ENCODE data around the gene UHRF1. TPM values are rescaled to one million over a fixed set of nuclear protein-coding genes. Genes with fewer than 3 reads are reported as not detected.
"Not testable (repeated sequence)": the region's sequence is repeated elsewhere in the genome, so short reads cannot be mapped to it uniquely, and the experiment has no call there.

UHRF1 gene
- total RNA-seq, 1 donor from 2014 or later: 1.9 TPM

- not testable (repeated sequence) for DNase-seq (ENCODE audit: low spot score)
These were observed 8.4 kb upstream of the UHRF1 start for GRCh38 chr19:4900879-4901278.

DNA sequence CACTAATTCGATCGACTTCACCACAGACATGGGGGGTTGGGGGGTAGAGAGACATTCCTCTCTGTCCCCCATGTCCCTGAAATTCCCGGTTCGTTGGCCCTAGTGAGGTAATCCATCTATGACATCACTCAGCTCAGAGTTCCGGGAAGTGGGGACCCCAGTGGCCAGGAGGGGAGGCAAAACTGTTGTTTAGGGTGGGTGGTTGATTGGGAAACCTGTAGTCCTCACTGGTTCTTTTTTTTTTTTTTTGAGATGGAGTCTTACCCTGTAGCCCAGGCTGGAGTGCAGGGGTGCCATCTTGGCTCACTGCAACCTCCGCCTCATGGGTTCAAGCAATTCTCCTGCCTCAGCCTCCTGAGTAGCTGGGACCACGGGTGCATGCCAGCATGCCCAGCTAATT, 6.5 kb upstream of the UHRF1 start, which contains the start of gene ARRDC5:
Gene ARRDC5 (minus strand): TSS at position 101 of the 400 bp plus-strand sequence. CDS start 71 bp downstream, at position 30.
- DNase-seq (ENCODE audit: low spot score): no peak

GRCh38 chr19:4904481-4904880, 4.8 kb upstream of the UHRF1 start:
- no peak for DNase-seq (ENCODE audit: low spot score)

DNA sequence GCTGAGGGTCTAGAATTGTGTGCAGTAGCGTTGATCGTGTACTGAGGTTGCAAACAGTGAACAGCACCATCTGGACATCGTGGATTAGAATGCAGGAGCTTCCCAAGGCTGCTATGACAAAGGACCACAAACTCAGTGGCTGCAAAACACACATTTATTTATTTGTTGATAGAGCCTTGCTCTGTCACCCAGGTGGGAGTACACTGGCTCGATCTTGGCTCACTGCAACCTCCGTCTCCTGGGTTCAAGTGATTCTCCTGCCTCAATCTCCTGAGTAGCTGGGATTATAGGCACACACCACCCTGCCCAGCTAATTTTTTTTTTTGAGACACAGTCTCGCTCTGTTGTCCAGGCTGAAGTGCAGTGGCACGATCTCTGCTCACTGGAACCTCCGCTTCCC, 2.3 kb upstream of the UHRF1 start:
- no peak for DNase-seq (ENCODE audit: low spot score)

- DNase-seq (ENCODE audit: low spot score): no peak
These were observed 941 bp upstream of the UHRF1 start for GRCh38 chr19:4908360-4908759.

DNA sequence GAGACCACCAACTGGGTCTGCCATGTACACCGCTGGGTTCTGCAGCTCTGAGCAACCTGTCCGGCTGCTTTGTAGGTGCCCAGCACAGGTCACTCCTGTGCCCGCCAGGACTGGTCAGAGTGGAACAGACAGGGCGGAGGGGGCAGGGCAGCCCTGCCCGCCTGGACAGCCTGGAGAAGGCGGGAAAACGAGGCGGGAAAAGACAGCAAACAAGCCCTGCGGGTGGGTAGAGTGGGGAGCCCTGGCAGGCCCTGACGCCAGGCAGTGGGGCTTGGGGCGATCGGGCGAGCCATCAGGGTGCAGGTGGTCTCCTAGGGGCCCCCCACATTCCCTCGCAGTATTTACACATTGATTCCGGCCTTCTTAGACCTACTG, 533 bp upstream of the UHRF1 start:
- no peak for DNase-seq (ENCODE audit: low spot score)

DNA sequence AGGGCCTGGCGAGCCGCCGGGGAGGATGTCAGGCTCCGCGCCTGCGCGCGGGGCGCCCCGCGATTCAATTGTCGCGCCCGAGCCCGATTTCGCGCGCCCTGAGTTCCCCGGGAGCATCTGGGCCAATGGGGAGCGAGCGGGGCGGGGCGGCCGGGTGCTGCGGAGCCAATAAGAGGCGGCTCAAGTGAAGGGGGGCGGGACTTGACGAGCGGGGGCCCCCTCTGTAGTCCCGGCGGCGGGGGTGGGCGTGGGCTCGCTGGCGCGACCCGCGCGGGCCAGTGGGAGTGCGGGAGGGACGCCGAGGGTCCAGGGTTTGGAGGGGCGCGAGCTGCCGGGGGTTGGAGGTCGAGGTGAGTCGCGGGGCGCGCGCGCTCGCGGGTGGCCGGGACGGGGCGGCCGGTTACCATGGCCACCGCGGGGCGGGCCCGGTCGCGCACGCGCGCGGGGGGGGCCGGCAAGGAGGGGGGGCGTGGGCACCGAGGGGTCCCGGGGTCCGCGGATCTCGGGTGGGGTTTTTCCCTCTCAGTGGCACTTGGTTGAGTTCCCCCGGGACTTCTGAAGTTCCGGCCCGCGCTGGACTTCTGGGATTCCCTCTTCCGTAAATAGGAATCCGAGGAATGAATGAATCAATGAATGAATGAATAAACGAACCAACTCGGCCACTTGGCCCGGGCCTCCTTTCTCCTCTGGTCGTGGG, 744 bp downstream of the UHRF1 start:
- DNase-seq (ENCODE audit: low spot score): peak; percentile 89

DNA sequence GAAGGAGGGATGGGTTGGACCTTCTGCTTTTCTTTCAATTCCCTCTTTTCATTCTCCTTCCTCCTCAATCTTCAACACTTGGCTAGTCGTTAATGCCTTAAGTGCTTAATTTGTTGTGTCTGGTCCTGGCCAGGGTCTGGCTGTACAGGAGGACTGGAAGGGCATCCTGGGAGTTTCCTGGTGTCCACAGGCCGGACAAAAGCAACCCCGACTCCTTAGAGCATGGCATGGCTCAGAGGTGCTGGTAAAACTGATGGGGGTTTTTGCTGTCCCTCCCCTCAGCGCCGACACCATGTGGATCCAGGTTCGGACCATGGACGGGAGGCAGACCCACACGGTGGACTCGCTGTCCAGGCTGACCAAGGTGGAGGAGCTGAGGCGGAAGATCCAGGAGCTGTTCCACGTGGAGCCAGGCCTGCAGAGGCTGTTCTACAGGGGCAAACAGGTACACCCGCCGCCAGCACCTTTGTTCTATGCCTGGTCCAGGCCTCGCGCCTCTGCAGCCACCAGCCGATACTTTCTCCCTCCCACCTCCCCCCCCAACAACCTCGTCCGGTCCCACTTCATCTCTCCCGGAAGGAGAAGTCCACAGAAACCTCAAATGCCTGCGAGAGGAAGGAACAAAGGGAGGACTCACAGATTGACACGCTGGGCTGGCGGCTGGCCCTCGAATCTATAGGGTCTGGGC, 1.4 kb downstream of the UHRF1 start:
- no peak for DNase-seq (ENCODE audit: low spot score)

DNA sequence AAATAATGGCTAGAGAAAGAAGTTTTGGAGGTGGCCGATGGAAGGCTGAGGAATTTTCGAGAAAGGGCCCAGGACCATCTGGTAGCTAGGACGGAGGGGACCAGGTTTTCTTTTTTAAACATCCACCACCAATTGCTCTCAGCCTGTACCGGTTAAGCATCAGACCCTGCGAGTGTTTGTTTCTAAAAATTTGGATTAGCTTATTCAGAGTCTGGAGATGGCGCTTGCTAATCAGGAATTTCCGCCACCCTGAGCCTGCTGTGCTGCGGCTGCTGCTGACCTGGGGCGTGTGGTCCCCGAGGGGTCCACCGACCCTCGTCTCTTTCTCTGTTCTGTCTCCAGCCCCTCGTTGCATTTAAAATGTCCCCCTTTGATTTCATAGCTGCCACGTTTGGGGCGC, 2.0 kb downstream of the UHRF1 start:
- no peak for DNase-seq (ENCODE audit: low spot score)

DNA sequence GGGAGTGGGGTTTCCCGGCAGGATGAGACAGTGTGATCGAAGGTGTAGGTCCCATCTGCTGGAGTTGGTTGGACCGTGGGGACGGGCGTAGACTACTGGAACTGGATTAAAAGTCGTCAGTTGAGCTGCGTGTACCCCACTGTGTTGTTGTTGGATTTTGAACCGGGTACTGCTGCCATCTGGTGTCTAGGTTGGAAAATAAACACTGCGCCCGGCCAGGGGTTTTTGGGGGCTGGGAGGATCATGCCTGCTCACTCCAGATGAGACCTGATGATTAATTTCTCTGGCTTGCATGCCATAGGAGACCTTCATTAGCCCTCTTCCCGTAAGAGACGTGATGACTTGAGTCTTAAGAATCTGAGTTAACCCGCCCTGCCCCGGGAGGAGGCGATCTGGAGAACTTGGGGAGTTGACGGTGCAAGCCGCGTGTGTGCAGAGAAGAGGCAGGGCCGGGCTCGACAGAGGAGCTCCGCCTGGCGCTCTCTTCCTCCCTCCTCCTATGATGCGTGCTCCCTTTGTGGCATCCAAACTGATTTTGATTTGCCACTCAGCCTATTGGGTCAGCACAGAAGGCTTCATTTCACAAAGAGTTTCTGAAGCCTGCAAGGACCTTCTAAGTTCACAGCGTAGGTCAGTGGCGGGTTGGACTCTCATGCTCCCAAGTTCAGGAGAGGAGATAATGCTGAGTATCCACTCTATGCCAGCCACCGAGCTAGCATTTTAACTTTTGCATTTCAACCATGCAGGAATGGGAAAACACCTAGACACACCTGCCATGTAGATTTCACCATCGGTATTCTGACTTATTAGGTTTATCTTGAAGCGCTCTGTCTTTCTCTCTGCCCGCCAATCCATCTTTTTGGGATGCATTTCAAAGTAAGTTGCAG, 2.7 kb downstream of the UHRF1 start:
- DNase-seq (ENCODE audit: low spot score): peak; percentile 77

DNA sequence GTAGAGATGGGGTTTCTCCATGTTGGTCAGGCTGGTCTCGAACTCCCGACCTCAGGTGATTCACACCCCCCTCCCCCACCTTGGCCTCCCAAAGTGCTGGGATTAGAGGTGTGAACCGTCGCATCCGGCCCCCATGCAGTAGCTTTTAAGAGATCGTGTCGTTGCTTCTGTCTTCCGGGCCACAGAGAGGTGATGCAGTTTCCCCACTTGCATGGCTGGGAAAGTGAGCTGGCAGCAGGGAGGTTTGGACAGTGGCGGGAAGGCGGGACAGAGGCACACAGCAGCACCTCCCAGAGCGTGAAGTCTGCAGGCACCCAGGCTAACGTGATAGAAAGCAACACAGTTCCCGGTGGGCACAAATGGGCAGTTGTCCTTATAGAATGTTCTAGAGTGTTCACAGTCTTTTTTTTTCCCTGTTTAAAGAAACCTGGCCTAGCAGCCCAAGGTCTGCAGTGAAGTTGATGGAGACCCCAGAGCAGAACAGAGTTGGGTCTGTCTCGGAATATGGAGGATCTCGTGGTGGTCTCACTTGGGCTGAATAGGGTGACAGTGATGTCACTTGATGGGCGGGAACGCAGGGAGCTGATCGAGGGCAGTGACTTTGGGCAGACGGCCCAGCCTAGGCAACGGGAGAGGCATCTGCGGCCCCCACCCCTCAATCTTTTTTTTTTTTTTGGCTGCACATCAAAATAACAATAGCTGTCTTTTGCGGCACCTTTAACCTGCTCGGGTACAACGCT, 4.9 kb downstream of the UHRF1 start:
- no peak for DNase-seq (ENCODE audit: low spot score)

- peak; percentile 51 for DNase-seq (ENCODE audit: low spot score)
These were observed 5.6 kb downstream of the UHRF1 start for GRCh38 chr19:4914736-4915501.

DNA sequence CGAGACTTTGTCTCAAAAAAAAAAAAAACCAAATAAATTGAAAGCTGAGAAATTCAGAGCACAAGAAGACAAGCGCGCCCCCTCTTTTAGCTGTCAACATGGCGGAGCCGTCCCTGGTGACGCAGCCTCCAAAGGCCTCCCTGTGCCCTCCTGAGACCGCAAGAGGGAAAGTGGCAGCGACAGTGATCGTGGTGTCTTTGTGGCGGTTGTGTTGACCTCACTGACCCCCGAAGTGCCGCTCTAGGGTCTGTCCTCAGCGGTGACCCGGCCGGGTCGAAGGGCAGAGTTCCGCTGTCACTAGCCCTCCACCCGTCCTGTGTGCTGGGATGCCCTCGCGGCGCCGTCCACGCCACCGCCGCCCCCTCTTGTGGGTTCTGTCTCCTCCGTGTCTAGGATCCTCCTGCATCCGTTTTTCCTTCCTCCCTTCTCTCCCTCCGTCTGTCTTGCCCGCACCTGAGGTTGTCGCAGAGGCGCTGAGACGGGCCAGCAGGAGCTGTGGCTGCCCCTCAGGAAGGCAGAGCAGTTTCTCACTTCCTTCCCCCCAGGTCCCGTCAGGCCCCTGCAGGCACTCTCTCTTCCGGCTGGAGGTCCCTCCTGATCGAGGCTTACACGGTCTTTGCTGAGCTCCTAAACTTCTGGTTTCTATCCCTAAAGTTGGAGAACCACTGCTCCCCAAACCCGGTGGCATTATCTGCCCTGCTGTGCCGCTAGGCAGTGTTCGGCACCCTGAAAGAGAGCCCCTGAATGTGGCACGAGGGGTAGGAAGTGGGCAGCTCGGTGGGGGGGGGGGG, 7.2 kb downstream of the UHRF1 start:
- DNase-seq (ENCODE audit: low spot score): no peak

DNA sequence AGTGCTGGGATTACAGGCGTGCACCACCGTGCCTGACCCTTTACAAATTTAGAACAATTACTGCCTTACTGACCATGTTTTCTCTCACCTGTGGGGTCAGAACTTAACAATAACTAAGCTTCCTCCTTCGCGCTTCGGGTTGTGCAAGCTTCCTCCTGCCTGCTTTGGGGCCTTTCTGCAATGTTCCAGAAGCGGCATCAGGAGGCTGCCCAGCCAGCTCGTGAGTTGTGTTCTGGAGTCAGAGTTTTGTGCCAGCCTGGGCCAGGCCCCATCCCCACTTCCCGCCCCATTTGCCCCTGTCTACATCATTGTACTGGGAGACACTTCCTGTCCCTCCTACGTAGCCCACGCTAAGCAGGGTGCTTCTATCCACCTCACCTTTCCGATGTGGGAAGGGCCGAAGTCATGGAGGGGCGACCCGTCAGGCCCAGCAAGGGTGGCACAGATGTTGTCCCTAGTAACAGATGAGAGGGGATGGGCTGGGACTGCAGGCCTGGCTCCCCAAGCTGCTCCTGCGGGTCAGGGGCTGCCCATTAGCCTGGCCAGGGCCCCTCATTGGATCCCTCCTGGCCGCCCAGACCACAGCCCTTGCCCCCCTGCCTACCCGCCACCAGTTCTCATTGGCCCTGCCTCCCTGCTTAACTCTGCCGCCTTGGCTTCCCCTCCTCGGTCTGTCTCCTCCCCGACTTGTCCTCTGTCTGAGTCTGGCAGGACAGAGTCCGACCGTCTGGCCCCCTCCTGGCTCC, 13.4 kb downstream of the UHRF1 start:
- no peak for DNase-seq (ENCODE audit: low spot score)

GRCh38 chr19:4923276-4923747, 14.0 kb downstream of the UHRF1 start:
- DNase-seq (ENCODE audit: low spot score): no peak

- no peak for DNase-seq (ENCODE audit: low spot score)
These were observed 19.9 kb downstream of the UHRF1 start for GRCh38 chr19:4929186-4929585.

GRCh38 chr19:4930664-4931063, 21.4 kb downstream of the UHRF1 start:
- no peak for DNase-seq (ENCODE audit: low spot score)

DNA sequence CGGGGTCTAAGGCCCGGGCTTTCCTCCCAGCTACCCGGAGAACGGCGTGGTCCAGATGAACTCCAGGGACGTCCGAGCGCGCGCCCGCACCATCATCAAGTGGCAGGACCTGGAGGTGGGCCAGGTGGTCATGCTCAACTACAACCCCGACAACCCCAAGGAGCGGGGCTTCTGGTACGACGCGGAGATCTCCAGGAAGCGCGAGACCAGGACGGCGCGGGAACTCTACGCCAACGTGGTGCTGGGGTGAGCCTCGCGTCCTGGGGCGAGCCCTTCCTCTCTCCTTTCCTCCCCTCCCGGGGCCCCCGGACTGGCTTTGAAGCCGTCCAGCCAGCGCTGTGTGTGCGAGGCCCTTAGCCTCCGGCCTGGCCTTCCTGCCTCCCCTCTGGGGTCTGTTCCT, 23.4 kb downstream of the UHRF1 start:
- DNase-seq (ENCODE audit: low spot score): no peak

DNA sequence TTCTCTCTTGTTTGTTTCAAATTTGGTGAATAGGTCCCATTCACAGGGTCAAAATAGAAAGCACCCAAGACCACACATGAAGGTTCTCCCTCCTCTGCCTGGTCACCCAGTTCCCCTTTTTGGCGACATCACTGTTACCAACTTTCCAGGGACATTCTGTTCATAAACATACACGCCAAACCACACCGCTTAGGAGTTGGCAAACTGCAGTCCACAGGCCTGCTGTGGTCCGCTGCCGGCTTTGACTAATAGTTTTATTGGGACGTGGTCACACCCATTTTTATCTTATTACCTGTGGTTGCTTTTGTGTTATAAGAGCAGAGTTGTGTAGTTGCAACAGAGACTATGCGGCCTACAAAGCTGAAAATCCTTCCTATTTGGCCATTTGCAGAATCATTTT, 24.2 kb downstream of the UHRF1 start:
- DNase-seq (ENCODE audit: low spot score): no peak

Measured in ureter (tissue), 1 donor.